HG03280 (cell line): ENCODE measurements around the gene CD28.
A peak's percentile ranks its signal among the peaks of the same experiment; 100 is the strongest.

Source experiments
- ATAC-seq: cut with Tn5 transposase; IDR thresholded peaks from one replicate; pipeline ENCODE4 v1.9.1; 2021; ENCODE audit warnings: mild to moderate bottlenecking, moderate library complexity; ENCODE audit not compliant: unreplicated experiment

CD28 gene

GRCh38 chr2:203706403-203706802 is at the start of gene CD28:
CD28 (plus strand) TSS chr2:203706639; CDS start chr2:203706697, 58 bp downstream.
- ATAC-seq = peak; percentile 100

DNA sequence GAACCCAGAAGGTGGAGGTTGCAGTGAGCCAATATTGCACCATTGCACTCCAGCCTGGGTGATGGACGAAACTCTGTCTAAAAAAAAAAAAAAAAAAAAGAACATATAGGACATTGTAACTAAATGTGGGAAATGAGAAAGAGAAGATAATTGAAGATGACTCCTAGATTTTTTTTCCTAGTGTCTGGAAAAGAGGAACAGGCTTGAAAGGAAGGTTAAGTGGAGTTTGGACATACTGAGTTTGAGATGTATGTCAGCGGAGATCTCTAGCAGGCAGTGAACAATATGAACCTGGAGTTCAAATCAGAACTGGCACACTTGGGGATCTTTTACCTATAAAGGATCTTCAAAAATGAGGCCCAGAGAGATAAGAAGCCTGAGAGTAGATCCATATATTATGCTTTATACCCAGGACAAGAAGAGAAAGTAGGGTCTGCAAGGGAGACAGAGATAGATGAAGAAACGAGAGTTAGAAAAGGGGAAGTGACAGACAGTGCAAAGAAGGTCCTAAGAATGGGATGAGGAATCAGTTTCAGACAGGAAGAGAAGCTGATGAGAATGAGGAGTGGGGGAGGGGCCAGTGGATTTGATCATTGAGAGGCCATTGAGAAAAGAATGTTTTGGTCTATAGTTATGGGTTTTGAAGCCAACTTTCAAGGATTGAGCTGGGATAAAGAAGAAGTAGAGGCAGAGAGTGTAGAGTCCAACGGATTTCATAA is 46.9 kb upstream of the CD28 start:
- ATAC-seq = peak; percentile 78

DNA sequence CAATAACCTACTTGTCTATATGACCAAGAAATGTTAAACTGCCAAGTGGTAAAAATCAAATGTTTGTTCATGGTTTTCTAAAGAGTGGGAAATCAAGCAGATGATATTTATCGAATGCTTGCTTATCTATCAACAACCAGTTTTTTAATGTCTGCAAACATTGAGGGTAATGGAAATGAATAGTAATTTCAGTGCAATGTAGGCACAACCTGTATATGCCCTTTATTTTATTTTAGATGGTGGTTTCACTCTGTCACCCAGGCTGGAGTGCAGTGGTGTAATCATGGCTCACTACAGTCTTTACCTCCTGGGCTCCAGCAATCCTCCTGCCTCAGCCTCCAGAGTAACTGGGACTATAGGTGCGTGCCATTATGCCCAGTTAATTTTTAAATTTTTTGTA is 46.0 kb upstream of the CD28 start:
- no peak for ATAC-seq

GRCh38 chr2:203661279-203661908 is 45.0 kb upstream of the CD28 start:
- no peak for ATAC-seq

DNA sequence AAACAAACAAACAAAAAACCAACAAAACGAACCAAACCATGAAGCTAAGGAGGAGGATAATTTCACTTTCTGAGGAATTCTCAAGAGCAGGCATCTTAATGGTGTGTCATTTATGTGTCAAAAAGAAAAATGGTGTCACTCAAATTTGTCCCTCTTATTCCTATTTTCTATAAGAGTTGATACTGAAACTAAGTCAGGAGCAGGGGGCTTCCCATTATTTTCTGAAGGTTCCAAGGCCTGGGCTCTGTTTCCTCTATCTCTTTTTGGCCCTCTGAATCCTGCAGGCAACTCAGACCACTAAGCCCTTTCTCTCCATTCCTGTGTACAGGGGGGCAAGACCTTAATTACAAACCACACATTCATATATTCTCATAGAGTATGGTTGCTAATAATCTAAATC is 44.0 kb upstream of the CD28 start:
- ATAC-seq = no peak

GRCh38 chr2:203662951-203663350 is 43.5 kb upstream of the CD28 start:
- ATAC-seq = no peak

DNA sequence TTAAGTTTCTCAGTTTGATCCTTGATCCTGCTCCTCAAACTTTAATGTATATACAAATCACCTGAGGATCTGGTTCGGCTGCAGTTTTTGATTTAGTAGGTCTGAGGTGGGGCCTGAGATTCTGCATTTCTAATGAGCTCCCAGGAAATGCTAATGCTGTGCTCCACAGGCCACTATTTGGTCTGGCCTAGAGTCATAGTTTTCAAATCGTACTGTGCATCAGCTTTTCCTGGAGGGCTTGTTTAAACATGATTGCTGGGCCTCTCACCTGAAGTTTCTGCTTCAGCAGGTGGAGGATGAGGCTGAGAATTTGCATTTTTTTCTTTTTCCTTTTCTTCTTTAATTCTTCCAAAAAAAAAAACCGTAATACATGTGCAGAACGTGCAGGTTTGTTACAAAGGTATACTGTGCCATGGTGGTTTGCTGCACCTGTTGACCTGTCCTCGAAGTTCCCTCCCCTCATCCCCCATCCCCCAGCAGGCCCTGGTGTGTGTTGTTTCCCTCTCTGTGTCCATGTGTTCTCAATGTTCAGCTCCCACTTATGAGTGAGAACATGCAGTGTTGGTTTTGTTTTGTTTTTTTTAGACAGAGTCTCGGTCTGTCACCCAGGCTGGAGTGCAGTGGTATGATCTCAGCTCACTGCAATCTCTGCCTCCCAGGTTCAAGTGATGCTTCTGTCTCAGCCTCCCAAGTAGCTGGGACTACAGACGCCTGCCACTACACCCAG is 42.2 kb upstream of the CD28 start:
- no peak for ATAC-seq

DNA sequence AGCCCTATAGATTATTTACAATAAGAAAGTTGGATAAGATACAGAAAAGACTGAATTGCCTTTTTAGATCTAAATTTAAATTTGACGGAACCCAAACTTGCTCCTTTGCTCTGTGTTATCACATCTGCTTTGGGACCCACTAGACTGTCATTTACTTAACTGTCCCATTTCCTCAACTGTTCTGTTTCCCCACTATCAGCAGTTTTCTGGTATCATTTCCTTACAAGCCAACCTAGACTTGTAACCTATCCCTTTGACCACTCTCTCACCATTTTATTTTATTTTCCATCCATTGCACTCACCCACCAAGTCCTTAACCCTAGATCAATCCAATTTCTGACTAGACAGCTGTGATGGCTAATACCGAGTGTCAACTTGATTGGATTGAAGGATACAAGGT is 38.6 kb upstream of the CD28 start:
- ATAC-seq = no peak

GRCh38 chr2:203669820-203670219 is 36.6 kb upstream of the CD28 start:
- no peak for ATAC-seq

DNA sequence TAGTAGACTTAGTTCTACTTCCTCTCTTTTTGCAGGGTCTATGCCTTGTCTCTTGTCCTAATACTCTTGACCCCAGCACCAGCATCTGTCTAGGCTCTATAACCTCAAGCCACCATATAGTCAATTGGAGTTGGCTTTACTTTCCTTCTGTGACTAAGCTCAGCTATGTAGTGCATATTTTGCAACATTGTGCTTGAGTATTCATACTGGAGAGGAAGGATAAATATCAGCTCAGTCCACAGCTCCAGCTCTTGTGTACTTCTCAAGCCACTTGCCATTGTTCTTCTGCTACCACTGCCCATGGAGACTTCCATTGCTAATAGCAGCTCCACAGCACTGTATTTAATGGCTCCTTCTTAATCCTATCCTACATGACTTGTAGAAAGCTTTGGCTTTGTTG is 35.5 kb upstream of the CD28 start:
- no peak for ATAC-seq

DNA sequence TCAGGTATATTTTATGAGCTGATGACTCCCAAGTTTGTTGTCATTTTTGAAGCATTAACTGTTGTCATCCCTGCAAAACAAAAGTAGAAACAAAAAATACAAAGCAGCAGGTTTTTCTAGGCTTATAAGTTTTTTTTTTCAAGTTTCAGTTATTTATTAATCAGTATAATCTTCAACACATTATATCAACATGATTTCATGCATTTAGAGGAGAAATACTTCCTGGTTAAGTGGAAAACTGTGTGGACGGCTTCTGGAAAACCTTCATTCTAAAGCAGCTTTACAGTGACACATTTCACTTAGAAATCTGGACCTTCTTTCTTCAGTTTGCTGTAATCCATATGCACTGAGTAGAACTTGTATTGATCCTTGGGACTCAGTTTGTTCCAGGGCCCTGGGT is 34.6 kb upstream of the CD28 start:
- ATAC-seq = no peak

DNA sequence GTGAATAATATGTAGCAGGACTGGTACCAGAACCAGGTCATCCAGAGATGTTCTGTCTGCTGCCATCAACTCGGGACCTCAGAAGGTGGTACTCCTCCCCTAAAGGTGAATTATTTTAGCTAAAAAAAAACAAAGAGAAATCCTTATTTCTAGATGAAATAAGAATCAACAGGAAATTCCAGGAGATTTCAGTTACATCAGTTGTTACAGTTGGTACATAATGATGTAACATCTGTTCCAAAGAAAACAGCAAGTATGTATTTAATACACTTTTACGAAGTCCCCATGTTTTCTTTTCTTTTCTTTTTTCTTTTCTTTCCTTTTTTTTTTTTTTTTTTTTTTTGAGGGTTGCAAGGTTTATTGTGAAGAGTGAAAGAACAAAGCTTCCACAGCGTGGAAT is 33.6 kb upstream of the CD28 start:
- ATAC-seq = no peak

GRCh38 chr2:203673933-203674332 is 32.5 kb upstream of the CD28 start:
- ATAC-seq = peak; percentile 99

DNA sequence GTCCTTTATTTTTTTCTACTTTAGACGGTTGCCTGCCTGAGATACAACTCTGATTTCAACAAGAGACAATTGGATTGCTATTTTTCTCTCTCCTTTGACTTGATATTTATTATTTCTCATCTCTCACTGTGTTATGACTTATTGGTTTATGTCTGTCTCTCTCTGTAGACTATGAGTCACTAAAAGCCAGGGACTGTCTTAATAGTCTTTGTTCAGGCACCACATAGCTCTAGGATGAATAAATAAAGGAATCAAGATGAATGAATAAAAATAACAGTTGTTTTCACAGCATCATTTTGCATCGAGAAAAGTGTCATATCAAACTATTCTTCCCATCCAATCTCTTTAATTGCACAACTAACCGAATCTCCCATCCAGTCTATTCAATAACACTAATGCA is 31.4 kb upstream of the CD28 start:
- ATAC-seq = no peak

DNA sequence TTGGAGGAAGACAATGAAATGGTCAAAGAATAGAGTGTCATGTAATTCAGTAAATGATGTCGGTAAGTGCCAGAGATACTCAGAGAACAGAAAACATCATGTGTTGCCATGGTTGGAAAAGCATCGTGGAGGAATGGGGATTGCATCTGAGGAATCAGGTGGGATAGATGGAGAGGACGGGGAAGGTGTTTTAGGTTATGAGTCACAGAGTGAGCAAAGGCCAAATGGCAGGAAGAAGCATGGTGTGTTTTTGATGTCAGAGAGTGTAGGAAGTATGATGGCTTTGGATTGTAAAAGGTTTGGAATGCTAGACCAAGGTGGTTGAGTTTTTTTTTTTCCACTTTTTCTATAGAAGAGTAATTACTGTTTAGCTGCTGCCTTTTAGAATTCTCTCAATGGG is 27.5 kb upstream of the CD28 start:
- ATAC-seq = no peak

DNA sequence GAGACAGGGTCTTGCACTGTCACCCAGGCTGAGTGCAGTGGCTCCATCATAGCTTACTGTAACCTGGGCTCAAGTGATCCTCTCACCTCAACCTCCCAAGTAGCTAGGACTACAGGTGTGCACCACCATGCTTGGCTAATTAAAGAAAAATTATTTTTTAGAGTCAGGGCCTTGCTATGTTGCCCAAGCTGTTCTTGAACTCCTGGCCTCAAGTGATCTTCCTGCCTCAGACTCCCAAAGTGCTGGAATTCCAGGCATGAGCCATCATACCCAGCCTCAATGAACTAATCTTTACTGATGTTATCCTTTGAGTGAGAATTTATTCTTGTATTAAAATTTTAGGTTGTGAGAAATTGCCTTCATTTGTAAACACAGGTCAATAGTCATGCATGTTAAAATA is 27.0 kb upstream of the CD28 start:
- ATAC-seq = no peak

GRCh38 chr2:203681978-203682377 is 24.5 kb upstream of the CD28 start:
- no peak for ATAC-seq

DNA sequence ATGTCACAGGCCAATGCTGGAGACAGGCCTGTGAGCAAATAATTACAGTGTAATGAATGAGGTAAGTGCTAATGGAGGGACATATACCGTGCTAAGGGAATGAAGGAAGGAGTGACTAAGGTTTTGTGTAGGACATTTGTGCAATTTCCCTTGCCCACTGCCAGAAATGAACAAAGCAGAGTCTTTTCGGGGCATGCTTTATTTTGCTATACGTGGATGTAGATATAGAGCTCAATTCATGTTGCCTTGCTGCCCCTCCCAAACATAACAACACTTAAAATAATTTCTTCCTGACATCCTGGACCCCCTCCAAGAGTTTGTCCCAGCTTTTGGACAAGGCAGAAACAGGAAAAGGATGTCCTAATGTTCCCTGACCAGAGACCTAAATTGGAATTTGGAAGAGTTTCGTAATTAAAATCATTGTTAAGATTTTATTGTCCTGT is 23.7 kb upstream of the CD28 start:
- no peak for ATAC-seq

DNA sequence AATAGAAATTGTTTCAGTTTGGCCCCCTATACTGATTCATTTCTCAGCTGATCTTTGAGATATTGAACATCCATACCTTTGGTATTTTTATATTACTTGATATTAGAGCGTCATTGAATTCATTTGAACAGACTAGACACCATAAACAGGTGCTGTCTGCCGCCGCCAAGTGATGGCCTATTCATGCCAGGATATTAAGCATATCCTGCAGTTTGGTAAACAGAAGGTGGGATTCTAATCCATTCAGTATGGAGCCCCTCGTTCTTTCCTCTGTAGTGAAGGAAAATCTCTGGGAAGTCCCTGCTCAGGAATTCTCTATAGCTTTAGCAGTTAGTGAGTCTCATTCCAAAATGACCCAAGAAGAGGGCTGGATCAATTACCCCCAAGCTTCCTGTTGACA is 23.0 kb upstream of the CD28 start:
- no peak for ATAC-seq

- ATAC-seq = peak; percentile 71
These were observed 22.4 kb upstream of the CD28 start for GRCh38 chr2:203683932-203684556.

- no peak for ATAC-seq
These were observed 21.3 kb upstream of the CD28 start for GRCh38 chr2:203685081-203685621.
